Stimulated activated effector memory CD8-positive, alpha-beta T cell treated with anti-CD3 and anti-CD28 coated beads, Interleukin-12 subunit alpha, Interleukin-12 subunit beta, amount 100 ng/mL, for 72 hours (primary cell): ENCODE data around the gene TLDC2.
"Not testable (repeated sequence)": the region's sequence is repeated elsewhere in the genome, so short reads cannot be mapped to it uniquely, and the experiment has no call there.

Source experiments
- ATAC-seq: fragments of 150-1000 bp; cut with Tn5 transposase; 2 replicates; pipeline ENCODE4 v1.10.0; 2021
- DNase-seq, 2 donors: peaks; one replicate each; pipeline ENCODE4 v3.0.0; 2021 to 2022; ENCODE audit warnings: low spot score in 2 of 2
- H3K27ac Mint-ChIP-seq: one replicate; pipeline ENCODE4 v1.8.0; 2022; ENCODE audit warnings: mild to moderate bottlenecking, mixed read lengths
- H3K36me3 Mint-ChIP-seq: one replicate; pipeline ENCODE4 v1.8.0; 2022; ENCODE audit warnings: mild to moderate bottlenecking, mixed read lengths
- H3K4me1 Mint-ChIP-seq: one replicate; pipeline ENCODE4 v1.8.0; 2022; ENCODE audit warnings: mixed read lengths
- H3K4me3 Mint-ChIP-seq: one replicate; pipeline ENCODE4 v1.8.0; 2022; ENCODE audit warnings: mild to moderate bottlenecking, mixed read lengths
- H3K9me3 Mint-ChIP-seq: one replicate; pipeline ENCODE4 v1.8.0; 2022; ENCODE audit warnings: mixed read lengths

Gene TLDC2

DNA sequence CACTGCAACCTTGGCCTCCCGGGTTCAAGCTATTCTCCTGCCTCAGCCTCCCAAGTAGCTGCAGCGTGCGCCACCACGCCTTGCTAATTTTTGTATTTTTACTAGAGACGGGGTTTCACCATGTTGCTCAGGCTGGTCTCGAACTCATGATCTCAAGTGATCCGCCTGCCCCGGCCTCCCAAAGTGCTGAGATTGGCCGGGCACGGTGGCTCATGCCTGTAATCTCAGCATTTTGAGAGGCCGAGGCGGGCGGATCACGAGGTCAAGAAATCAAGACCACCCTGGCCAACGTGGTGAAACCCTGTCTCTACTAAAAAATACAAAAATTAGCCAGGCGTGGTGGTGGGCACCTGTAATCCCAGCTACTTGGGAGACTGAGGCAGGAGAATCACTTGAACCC, 57.6 kb downstream of the TLDC2 start:
- Mint-ChIP-seq H3K4me1 (peaks cover 43% of the 10 kb centered on the region), H3K36me3 (peaks cover 100% of the 10 kb centered on the region)
- H3K4me3 Mint-ChIP-seq, DNase-seq, H3K27ac Mint-ChIP-seq, H3K9me3 Mint-ChIP-seq, ATAC-seq: not testable (repeated sequence)

DNA sequence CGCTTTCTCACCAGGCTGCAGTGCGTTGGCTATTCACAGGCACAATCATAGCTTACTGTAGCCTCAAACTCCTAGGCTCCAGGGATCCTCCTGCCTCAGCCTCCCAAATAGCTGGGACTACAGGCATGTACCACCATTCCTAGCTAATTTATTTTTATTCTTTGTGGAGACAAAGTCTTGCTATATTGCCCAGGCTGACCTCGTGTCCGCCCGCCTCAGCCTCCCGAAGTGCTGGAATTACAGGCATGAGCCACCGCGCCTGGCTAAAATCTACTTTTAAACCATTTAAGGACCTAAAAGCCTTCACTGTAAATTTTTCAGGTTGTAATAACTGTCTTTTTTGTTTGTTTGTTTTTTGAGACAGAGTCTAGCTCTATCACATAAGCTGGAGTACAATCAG, 60.4 kb downstream of the TLDC2 start:
- peaks cover 39% of the 10 kb centered on the region for H3K4me1 Mint-ChIP-seq
- no peak overlapping the region for H3K4me3 Mint-ChIP-seq
- H3K9me3 Mint-ChIP-seq, result no peaks in the 10 kb centered on the region
- peaks cover 99% of the 10 kb centered on the region for H3K36me3 Mint-ChIP-seq
- H3K27ac Mint-ChIP-seq, result peak overlapping the region; percentile 65
- DNase-seq, result no peak
- no peak for ATAC-seq

DNA sequence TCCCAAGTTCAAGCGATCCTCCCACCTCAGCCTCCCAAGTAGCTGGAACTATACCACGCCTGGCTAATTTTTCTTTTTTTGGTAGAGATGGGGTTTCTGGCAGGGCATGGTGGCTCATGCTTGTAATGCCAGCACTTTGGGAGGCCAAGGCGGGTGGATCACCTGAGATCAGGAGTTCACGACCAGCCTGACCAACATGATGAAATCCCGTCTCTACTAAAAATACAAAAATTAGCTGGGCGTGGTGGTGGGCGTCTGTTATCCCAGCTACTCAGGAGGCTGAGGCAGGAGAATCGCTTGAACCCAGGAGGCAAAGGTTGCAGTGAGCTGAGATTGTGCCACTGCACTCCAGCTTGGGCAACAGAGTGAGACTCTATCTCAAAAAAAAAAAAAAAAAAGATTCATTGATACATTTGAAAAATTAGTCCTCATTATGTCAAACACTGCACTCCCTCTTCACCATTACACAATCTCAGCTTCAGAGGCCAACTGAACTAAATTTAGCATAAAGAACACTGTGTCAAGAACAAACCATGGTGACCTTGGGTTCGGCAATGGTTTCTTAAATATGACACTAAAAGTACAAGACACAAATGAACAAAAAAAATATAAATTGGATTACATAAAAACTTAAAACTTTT, 60.9 kb downstream of the TLDC2 start:
- H3K4me1 Mint-ChIP-seq, result peaks cover 42% of the 10 kb centered on the region
- not testable (repeated sequence) for H3K9me3 Mint-ChIP-seq, ATAC-seq, DNase-seq, H3K4me3 Mint-ChIP-seq
- H3K36me3 Mint-ChIP-seq, result peaks cover 97% of the 10 kb centered on the region
- peak overlapping the region; percentile 65 for H3K27ac Mint-ChIP-seq

DNA sequence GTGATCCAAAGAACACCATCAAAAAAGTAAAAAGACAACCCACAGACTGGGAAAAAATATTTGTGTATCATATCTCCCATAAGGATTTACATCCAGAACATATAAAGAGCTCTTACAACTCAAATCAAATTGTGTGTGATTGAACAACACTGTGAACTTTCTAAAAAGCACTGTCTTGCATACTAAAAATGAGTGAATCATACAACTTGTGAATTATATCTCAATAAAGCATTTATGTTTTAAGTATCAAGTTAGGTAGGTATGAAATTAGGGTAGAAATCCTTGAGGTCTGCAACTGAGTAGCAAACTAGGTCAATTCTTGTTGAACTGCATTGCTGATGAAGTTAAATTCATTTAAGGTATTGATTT, 61.4 kb downstream of the TLDC2 start:
- DNase-seq, result no peak
- Mint-ChIP-seq H3K4me1 (peaks cover 42% of the 10 kb centered on the region), H3K27ac (peak overlapping the region; percentile 65), H3K4me3 (no peak overlapping the region), H3K9me3 (no peaks in the 10 kb centered on the region), H3K36me3 (peaks cover 97% of the 10 kb centered on the region)
- ATAC-seq, result no peak

DNA sequence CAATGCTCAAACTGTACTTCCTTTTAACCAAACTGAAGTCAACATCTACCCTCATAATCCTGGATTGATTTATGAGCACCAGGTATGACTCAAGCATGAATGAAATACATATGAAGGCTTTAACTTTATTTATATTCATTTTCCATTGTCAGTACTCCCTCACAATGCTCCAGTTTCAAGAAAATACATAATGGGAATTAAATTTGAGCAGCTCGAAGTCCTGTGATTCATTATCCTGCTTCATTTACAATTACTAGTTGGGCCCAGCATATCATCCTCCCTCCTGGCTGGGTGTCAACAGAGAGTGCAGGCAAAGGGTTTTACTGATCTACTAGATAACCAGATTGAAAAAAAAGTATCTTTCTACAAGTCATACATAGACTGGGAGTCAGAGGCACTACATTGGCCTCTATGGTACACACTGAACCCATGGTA, 65.5 kb downstream of the TLDC2 start:
- Mint-ChIP-seq H3K4me3 (peak overlapping the region; percentile 6), H3K9me3 (no peaks in the 10 kb centered on the region), H3K36me3 (peaks cover 97% of the 10 kb centered on the region), H3K27ac (peak overlapping the region; percentile 71), H3K4me1 (peaks cover 49% of the 10 kb centered on the region)
- peak; percentile 87 for ATAC-seq
- DNase-seq, result no peak
